Measurements from ENCODE around the gene HOXD8. TPM values are rescaled to one million over a fixed set of nuclear protein-coding genes. Genes with fewer than 3 reads are reported as not detected.

Gene HOXD8
- total RNA-seq, 4 donors from 2014 or later, result 7.8 to 23.5 (median 13.4) TPM

DNA sequence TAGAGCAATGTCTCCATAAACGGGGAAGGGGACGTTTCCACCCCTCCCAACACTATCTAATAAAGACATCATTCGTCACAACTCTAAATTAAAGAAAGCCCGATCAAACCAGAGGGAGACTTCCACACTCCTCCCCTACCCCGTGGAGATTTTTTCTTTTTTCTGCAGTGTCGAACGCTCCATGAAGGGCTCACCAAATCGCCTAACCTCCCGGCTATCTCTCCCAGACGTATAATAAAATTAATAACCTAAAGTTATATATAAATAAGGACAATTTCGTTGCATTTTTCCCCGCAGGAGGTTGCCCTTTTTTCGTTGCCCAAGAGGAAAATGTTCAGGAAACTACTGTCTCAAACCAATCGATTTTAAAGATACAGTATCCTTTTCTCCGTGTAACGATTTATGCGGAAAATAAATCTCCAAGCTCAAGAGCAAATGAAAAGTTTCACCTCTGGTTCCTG lies 48.1 kb upstream of the HOXD8 start:
- 9 to 15% methylated on average over 17 of the region's 17 CpGs for WGBS, 2 donors (ENCODE audit: low coverage in 1 of 2)
- in situ Hi-C loops (cut with MboI; ENCODE audit: low pct_ligation_motif_present in 1 of 4, low pct_unique_long_range_greater_than_20kb in 1 of 4, low sequenced_read_pairs in 3 of 4), result loop anchor here in 2 of 4 donors (25.0 kb wide), 2 partner anchors 394 to 719 kb away; no protein-coding TSS in a partner anchor
- Histone ChIP-seq H3K36me3 (no peaks in the 10 kb centered on the region), H3K4me1 (peaks cover 8 to 48% (median 34%) of the 10 kb centered on the region in 4 donors), H3K4me3 (no peak overlapping the region), H3K27me3 (peaks cover 99% of the 10 kb centered on the region), H3K9me3 (no peaks in the 10 kb centered on the region), H3K27ac (no peak overlapping the region)
- no peak for DNase-seq
- intact Hi-C loops (cut with DNase I; ENCODE audit: low total_unique reads), result loop anchor here (10.0 kb wide), 2 partner anchors 497 to 827 kb away; no protein-coding TSS in a partner anchor
- TF ChIP-seq POLR2A (IDR thresholded peaks at IDR 0.05) (no peak), CTCF (IDR thresholded peaks at IDR 0.05) (no peak), EP300 (IDR thresholded peaks at IDR 0.05; ENCODE audit: low read depth) (no peak), POLR2AphosphoS5 (IDR thresholded peaks at IDR 0.05) (peak in 1 of 3 donors; percentile 37)

GRCh38 chr2:176081837-176082524 lies 47.5 kb upstream of the HOXD8 start:
- intact Hi-C loops (cut with DNase I; ENCODE audit: low total_unique reads), result loop anchor here (10.0 kb wide), 2 partner anchors 497 to 827 kb away; no protein-coding TSS in a partner anchor
- H3K9me3 ChIP-seq, result no peaks in the 10 kb centered on the region
- no peaks in the 10 kb centered on the region for H3K36me3 ChIP-seq
- in situ Hi-C loops (cut with MboI; ENCODE audit: low pct_ligation_motif_present in 1 of 4, low pct_unique_long_range_greater_than_20kb in 1 of 4, low sequenced_read_pairs in 3 of 4), result loop anchor here in 2 of 4 donors (25.0 kb wide), 2 partner anchors 395 to 720 kb away; no protein-coding TSS in a partner anchor
- H3K27me3 ChIP-seq, result peaks cover 99% of the 10 kb centered on the region
- H3K4me3 ChIP-seq, result no peak overlapping the region
- H3K27ac ChIP-seq, result no peak overlapping the region
- DNase-seq, result no peak
- TF ChIP-seq EP300 (IDR thresholded peaks at IDR 0.05; ENCODE audit: low read depth), result no peak
- TF ChIP-seq POLR2AphosphoS5 (IDR thresholded peaks at IDR 0.05), result peak in 1 of 3 donors; percentile 40
- TF ChIP-seq CTCF (IDR thresholded peaks at IDR 0.05), result no peak
- no peak for TF ChIP-seq POLR2A (IDR thresholded peaks at IDR 0.05)
- 0 to 13% methylated on average over 1 to 62 of the region's 62 CpGs for WGBS, 2 donors (ENCODE audit: low coverage in 1 of 2)
- H3K4me1 ChIP-seq, result peaks cover 8 to 48% (median 34%) of the 10 kb centered on the region in 4 donors

DNA sequence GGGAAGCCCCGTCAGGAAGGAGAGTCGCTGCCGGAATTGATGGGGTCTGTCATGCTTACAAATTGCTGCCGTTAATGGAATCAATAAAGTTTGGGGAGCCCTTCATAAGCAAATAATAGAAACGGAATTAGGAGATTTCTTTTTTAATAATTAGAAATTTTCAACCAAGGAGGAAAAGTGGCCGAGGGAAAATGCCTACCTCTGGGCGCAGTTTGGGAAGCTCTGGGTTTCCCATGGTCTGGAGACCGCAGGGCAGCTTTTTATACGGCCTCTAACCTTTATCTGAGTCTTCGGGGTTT lies 47.0 kb upstream of the HOXD8 start:
- Histone ChIP-seq H3K27ac (no peak overlapping the region), H3K27me3 (peaks cover 99% of the 10 kb centered on the region), H3K4me1 (peaks cover 8 to 48% (median 34%) of the 10 kb centered on the region in 4 donors), H3K4me3 (no peak overlapping the region), H3K9me3 (no peaks in the 10 kb centered on the region), H3K36me3 (no peaks in the 10 kb centered on the region)
- WGBS, 2 donors (ENCODE audit: low coverage in 1 of 2), result 15% methylated on average over 6 to 10 of the region's 10 CpGs
- intact Hi-C loops (cut with DNase I; ENCODE audit: low total_unique reads) (loop anchor here (10.0 kb wide), 2 partner anchors 498 to 828 kb away; no protein-coding TSS in a partner anchor), in situ Hi-C loops (cut with MboI; ENCODE audit: low pct_ligation_motif_present in 1 of 4, low pct_unique_long_range_greater_than_20kb in 1 of 4, low sequenced_read_pairs in 3 of 4) (loop anchor here in 2 of 4 donors (25.0 kb wide), 2 partner anchors 395 to 720 kb away; no protein-coding TSS in a partner anchor)
- DNase-seq, result no peak
- no peak for TF ChIP-seq POLR2A (IDR thresholded peaks at IDR 0.05)
- no peak for TF ChIP-seq POLR2AphosphoS5 (IDR thresholded peaks at IDR 0.05)
- no peak for TF ChIP-seq EP300 (IDR thresholded peaks at IDR 0.05; ENCODE audit: low read depth)
- no peak for TF ChIP-seq CTCF (IDR thresholded peaks at IDR 0.05)
